Measurements from ENCODE around the gene GALNT8. TPM values are rescaled to one million over a fixed set of nuclear protein-coding genes. Genes with fewer than 3 reads are reported as not detected.

Gene GALNT8
- polyA plus RNA-seq, 3 donors: 0.04 TPM; not detected in 2

DNA sequence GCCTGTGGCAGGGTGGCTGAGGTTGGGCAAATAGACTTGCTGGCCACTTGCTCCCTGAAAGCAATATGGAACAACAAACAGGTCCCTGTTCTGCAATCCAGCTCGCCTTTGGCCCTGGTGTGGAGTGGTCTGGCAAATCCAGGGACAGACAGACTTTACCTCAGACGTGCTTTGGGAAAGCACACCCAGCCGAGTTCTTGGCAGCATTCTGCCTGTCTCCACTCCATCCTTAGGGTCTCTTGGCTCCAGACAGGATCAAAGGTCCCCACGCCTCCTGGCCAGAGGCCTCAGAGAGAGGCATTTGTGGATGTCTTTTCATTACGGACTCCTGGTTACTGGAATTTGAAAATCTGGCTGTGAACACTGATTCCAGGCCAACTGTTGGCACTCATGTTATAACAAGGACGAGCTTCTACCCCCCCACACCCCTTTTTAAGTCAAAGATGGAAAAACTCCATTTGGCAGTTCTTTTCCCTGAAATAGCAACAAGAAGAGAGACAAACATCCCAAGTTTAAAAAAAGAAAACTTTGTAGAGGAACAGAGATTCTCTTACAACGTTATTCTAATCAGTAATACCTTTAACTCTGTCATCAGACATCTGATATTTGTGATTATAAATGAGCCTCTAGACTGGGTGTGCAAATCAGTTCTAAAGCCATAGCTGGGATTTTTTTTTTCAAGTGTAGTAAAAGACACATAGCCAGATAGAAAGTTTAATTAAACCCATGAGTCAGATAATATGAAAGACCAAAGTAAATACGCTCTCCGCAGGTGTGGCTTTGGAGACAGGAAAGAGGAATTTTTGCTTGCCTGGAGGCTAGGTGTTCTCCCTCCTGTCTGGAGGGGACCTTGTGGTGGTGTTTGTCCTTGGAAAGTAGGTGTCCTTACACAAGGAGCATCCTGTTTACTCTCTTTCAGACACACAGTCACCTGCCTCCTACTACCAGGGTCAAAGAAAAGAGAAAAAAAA is 60.7 kb downstream of the GALNT8 start:
- Histone ChIP-seq H3K27ac (ENCODE audit: low read depth in 1 of 2, low read length in 2 of 2) (no peak overlapping the region), H3K27me3 (ENCODE audit: control insufficient read depth in 2 of 2, insufficient read depth in 2 of 2, low read length in 2 of 2) (peaks cover 0 to 4% of the 10 kb centered on the region in 2 donors), H3K9me3 (replicated peaks in 1 of 2; ENCODE audit: control insufficient read depth in 1 of 2, insufficient read depth in 1 of 2, low read length in 2 of 2) (peaks cover 3 to 4% of the 10 kb centered on the region in 2 donors), H3K79me2 (ENCODE audit: insufficient read depth, low read length) (no peaks in the 10 kb centered on the region), H4K20me1 (ENCODE audit: insufficient read depth, low read length) (no peaks in the 10 kb centered on the region), H2AFZ (ENCODE audit: insufficient read depth, low read depth, low read length, poor library complexity, severe bottlenecking) (no peak overlapping the region), H3K9ac (ENCODE audit: insufficient read depth, low read length, poor library complexity, severe bottlenecking) (no peak overlapping the region), H3K4me1 (ENCODE audit: control insufficient read depth in 1 of 2, insufficient read depth in 2 of 2, low read length in 2 of 2) (no peaks in the 10 kb centered on the region), H3K4me2 (replicated peaks; ENCODE audit: extremely low read depth, low read length, poor library complexity, severe bottlenecking) (no peak overlapping the region), H3K36me3 (replicated peaks in 1 of 2; ENCODE audit: control insufficient read depth in 1 of 2, insufficient read depth in 2 of 2, low read length in 2 of 2) (no peaks in the 10 kb centered on the region), H3K4me3 (replicated peaks in 1 of 3; ENCODE audit: low read depth in 2 of 3, low read length in 3 of 3) (no peak overlapping the region)
- TF ChIP-seq, protein P1, sequence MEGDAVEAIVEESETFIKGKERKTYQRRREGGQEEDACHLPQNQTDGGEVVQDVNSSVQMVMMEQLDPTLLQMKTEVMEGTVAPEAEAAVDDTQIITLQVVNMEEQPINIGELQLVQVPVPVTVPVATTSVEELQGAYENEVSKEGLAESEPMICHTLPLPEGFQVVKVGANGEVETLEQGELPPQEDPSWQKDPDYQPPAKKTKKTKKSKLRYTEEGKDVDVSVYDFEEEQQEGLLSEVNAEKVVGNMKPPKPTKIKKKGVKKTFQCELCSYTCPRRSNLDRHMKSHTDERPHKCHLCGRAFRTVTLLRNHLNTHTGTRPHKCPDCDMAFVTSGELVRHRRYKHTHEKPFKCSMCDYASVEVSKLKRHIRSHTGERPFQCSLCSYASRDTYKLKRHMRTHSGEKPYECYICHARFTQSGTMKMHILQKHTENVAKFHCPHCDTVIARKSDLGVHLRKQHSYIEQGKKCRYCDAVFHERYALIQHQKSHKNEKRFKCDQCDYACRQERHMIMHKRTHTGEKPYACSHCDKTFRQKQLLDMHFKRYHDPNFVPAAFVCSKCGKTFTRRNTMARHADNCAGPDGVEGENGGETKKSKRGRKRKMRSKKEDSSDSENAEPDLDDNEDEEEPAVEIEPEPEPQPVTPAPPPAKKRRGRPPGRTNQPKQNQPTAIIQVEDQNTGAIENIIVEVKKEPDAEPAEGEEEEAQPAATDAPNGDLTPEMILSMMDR (IDR thresholded peaks at IDR 0.05): no peak
- intact Hi-C loops (cut with micrococcal nuclease): no loop called here
- Mint-ChIP-seq H3K9me3 (peaks cover 0 to 10% (median 3%) of the 10 kb centered on the region in 7 donors), H3K36me3 (no peaks in the 10 kb centered on the region), H3K27me3 (ENCODE audit: low read depth in 3 of 3) (peaks cover 5 to 12% (median 8%) of the 10 kb centered on the region in 3 donors), H3K27ac (no peak overlapping the region), H3K4me1 (no peaks in the 10 kb centered on the region), H3K4me3 (peak overlapping the region in 1 of 2 donors; percentile 13)
- 84% methylated on average over 5 of the region's 9 CpGs for WGBS (ENCODE audit: insufficient coverage)
- no peak for DNase-seq

DNA sequence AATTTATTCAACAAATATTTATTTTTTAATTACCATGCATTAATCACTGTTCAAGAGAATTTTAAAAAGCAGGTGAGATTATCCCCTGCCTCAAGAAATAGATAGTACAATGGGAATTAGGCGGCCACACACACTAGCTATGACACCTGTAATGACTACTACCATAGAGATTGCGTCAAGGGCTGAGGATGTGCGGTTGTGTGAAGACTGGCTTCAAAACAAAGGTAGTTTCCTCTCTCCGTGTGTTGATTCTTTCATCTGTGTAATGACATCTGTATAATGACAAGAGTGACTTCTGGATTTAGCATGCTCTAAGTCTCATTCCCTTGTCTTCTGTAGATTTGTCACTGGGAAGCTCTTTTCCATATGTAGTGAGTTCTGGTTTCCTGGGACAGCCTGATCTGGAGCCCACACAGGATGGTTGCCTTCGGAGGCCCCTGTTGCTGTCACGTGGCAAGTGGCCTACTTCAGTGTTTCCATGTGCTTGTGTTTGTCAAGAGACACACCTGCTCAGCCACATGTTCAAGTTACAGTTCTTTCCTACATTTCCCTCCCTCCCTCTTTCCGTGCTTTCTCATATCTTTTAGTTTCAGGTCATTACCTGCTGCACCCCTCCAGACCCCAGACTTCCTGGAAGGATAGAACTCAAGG is 64.3 kb downstream of the GALNT8 start:
- H3K4me1 Mint-ChIP-seq: no peaks in the 10 kb centered on the region
- Histone ChIP-seq H4K20me1 (ENCODE audit: insufficient read depth, low read length) (no peaks in the 10 kb centered on the region), H3K27ac (ENCODE audit: low read depth in 1 of 2, low read length in 2 of 2) (no peak overlapping the region), H3K36me3 (replicated peaks in 1 of 2; ENCODE audit: control insufficient read depth in 1 of 2, insufficient read depth in 2 of 2, low read length in 2 of 2) (no peaks in the 10 kb centered on the region), H3K79me2 (ENCODE audit: insufficient read depth, low read length) (no peaks in the 10 kb centered on the region), H3K4me1 (ENCODE audit: control insufficient read depth in 1 of 2, insufficient read depth in 2 of 2, low read length in 2 of 2) (no peaks in the 10 kb centered on the region), H3K9ac (ENCODE audit: insufficient read depth, low read length, poor library complexity, severe bottlenecking) (no peak overlapping the region), H3K27me3 (ENCODE audit: control insufficient read depth in 2 of 2, insufficient read depth in 2 of 2, low read length in 2 of 2) (no peaks in the 10 kb centered on the region), H3K9me3 (replicated peaks in 1 of 2; ENCODE audit: control insufficient read depth in 1 of 2, insufficient read depth in 1 of 2, low read length in 2 of 2) (peaks cover 3 to 4% of the 10 kb centered on the region in 2 donors), H3K4me2 (replicated peaks; ENCODE audit: extremely low read depth, low read length, poor library complexity, severe bottlenecking) (no peak overlapping the region), H2AFZ (ENCODE audit: insufficient read depth, low read depth, low read length, poor library complexity, severe bottlenecking) (no peak overlapping the region), H3K4me3 (replicated peaks in 1 of 3; ENCODE audit: low read depth in 2 of 3, low read length in 3 of 3) (no peak overlapping the region)
- TF ChIP-seq, protein P1 (IDR thresholded peaks at IDR 0.05): no peak
- no peaks in the 10 kb centered on the region for H3K36me3 Mint-ChIP-seq
- intact Hi-C loops (cut with micrococcal nuclease): no loop called here
- no peak for DNase-seq
- 86% methylated on average over 4 of the region's 7 CpGs for WGBS (ENCODE audit: insufficient coverage)
- H3K27ac Mint-ChIP-seq: no peak overlapping the region
- H3K27me3 Mint-ChIP-seq (ENCODE audit: low read depth in 3 of 3): peaks cover 4 to 10% (median 5%) of the 10 kb centered on the region in 3 donors
- H3K4me3 Mint-ChIP-seq: no peak overlapping the region
- peaks cover 0 to 10% (median 3%) of the 10 kb centered on the region in 7 donors for H3K9me3 Mint-ChIP-seq
